Measurements from ENCODE around the gene TSHZ2.

DNA sequence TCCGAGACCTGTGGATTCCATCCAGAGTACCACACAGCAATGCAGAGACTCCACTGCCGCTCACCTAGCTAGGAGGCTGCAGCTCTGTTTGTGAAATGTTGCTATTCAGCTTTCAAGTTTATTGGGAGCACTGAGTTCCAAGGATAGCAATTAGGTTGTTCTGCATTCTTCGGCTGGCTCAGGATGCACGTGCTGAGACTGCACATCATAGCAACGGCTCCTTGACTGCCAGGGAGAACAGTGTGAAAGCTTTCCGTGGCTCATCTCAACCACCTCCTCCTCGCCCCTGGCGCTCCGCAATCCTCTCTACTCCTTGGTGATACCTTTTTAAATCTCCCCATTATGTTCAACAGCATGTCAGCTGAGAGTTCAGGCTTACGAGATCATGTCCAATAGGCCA lies 116.6 kb downstream of the TSHZ2 start:
- no peak for TF ChIP-seq POLR2A (IDR thresholded peaks at IDR 0.05)
- TF ChIP-seq, protein P1, sequence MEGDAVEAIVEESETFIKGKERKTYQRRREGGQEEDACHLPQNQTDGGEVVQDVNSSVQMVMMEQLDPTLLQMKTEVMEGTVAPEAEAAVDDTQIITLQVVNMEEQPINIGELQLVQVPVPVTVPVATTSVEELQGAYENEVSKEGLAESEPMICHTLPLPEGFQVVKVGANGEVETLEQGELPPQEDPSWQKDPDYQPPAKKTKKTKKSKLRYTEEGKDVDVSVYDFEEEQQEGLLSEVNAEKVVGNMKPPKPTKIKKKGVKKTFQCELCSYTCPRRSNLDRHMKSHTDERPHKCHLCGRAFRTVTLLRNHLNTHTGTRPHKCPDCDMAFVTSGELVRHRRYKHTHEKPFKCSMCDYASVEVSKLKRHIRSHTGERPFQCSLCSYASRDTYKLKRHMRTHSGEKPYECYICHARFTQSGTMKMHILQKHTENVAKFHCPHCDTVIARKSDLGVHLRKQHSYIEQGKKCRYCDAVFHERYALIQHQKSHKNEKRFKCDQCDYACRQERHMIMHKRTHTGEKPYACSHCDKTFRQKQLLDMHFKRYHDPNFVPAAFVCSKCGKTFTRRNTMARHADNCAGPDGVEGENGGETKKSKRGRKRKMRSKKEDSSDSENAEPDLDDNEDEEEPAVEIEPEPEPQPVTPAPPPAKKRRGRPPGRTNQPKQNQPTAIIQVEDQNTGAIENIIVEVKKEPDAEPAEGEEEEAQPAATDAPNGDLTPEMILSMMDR (IDR thresholded peaks at IDR 0.05): no peak

All from heart left ventricle (tissue), 13 donors.